Activated naive CD4-positive, alpha-beta T cell treated with anti-CD3 and anti-CD28 coated beads, Interleukin-2, amount 50 U/mL, for 72 hours (primary cell): Measurements from ENCODE around the gene SIL1. TPM values are rescaled to one million over a fixed set of nuclear protein-coding genes. Genes with fewer than 3 reads are reported as not detected.
"Not testable (repeated sequence)": the region's sequence is repeated elsewhere in the genome, so short reads cannot be mapped to it uniquely, and the experiment has no call there.

Source experiments
- ATAC-seq, 2 donors: fragments of 150-1000 bp; cut with Tn5 transposase; 2 replicates each; pipeline ENCODE4 v1.10.0; 2021; ENCODE audit warnings: mild to moderate bottlenecking in 2 of 2, moderate library complexity in 2 of 2
- DNase-seq, 2 donors: peaks; one replicate each; pipeline ENCODE4 v3.0.0; 2021 to 2022; ENCODE audit warnings: low spot score in 2 of 2
- H3K27ac Mint-ChIP-seq, 2 donors: one replicate each; pipeline ENCODE4 v1.8.0; 2022; ENCODE audit warnings: mild to moderate bottlenecking in 2 of 2, mixed read lengths in 2 of 2
- H3K36me3 Mint-ChIP-seq, 2 donors: one replicate each; pipeline ENCODE4 v1.8.0; 2022; ENCODE audit warnings: mixed read lengths in 2 of 2
- H3K9me3 Mint-ChIP-seq, 2 donors: one replicate each; pipeline ENCODE4 v1.8.0; 2022; ENCODE audit warnings: mixed read lengths in 2 of 2
- total RNA-seq, 2 donors: library from RNA; stranded (reverse); gene quantifications; one replicate each; pipeline ENCODE4 v1.2.3, GENCODE V29; 2022

SIL1 gene
- total RNA-seq, 2 donors from 2014 or later: 29.7 to 31.4 TPM

DNA sequence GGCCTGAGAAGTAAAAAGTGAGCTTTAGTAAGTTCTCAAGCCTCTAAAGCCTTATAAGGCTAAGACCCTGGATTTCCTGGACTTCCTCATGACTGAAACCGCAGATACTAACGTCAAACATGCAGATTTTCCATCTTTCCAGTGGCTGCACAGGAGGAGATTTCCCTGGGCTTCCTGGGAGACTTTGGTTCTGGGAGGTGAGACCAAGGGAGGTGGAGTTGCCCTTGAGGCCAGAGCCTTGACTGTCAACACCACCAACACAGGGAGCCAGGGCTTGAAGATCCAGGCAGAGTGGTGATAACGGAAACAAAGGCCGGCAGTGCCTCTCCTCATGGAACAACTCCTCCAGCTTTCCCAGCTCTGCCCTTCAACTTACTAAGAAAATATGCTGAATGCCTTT, 178.3 kb downstream of the SIL1 start:
- no peak for DNase-seq
- Mint-ChIP-seq H3K36me3 (peaks cover 9 to 17% of the 10 kb centered on the region in 2 donors), H3K9me3 (no peaks in the 10 kb centered on the region), H3K27ac (no peak overlapping the region)
- no peak for ATAC-seq

DNA sequence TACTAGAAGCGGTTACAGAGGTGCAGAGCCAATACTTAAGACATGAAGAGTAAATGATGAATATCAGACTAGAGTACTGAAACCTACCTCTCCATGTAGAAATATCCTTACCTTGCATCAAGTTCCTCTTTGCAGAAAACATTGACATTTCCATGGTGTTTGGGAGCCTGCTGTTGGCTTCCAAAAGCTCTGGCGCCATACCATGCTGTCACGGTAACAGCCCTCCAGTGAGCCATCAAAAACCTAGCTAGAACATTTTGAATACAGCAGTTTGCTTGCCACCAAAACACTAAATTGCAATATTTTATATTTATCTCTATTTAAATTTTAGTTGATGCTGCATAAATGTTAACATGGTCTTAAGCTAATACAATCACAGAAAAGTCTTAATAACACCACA, 179.0 kb downstream of the SIL1 start:
- DNase-seq: no peak
- ATAC-seq: no peak
- peaks cover 9 to 17% of the 10 kb centered on the region in 2 donors for H3K36me3 Mint-ChIP-seq

DNA sequence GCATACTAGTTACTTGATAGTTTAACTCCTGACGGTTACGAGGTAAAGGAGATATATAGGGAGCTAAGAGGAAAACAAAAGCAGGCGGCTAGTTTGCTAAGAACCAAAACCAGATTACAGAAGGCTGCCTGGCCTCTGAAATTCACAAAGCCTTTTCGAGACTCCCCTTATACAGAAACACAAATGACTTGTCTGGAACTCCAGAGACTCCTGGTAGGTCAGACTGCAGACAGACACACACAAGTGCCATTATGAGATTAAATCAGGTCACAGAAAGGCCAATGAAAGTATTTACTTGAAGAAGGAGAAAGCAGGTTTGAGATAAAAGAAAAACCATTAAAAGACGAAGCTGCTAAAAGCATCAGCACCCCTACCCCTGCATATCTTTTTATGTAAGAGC, 180.5 kb downstream of the SIL1 start:
- peaks cover 9 to 11% of the 10 kb centered on the region in 2 donors for H3K36me3 Mint-ChIP-seq
- no peak overlapping the region for H3K27ac Mint-ChIP-seq
- ATAC-seq: no peak
- H3K9me3 Mint-ChIP-seq: no peaks in the 10 kb centered on the region
- DNase-seq: no peak

More for the DNA sequence above, 179.0 kb downstream of the SIL1 start:
- H3K27ac Mint-ChIP-seq: no peak overlapping the region
- no peaks in the 10 kb centered on the region for H3K9me3 Mint-ChIP-seq

DNA sequence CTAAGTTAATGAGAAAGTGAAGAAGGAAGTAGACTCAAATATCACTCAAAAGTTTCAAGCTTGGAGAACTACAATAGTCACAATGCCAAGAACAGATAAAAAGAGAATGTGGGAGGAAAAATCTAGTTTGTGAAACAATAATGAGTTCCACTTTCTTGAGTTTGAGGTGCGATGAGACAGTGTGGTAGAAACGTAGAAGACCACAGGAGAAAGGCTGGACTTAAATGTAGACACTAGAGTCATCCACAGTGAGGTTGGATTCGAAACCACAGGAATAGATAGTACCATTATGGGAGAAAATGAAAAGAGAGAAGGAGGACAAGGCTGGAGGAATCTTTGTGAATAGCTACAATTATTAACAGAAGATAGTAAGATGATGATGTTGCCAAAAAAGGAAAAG, 182.0 kb downstream of the SIL1 start:
- Mint-ChIP-seq H3K36me3 (peaks cover 17 to 19% of the 10 kb centered on the region in 2 donors), H3K9me3 (peaks cover 0 to 4% of the 10 kb centered on the region in 2 donors), H3K27ac (peak overlapping the region in 1 of 2 donors; percentile 5)
- DNase-seq: no peak
- no peak for ATAC-seq

DNA sequence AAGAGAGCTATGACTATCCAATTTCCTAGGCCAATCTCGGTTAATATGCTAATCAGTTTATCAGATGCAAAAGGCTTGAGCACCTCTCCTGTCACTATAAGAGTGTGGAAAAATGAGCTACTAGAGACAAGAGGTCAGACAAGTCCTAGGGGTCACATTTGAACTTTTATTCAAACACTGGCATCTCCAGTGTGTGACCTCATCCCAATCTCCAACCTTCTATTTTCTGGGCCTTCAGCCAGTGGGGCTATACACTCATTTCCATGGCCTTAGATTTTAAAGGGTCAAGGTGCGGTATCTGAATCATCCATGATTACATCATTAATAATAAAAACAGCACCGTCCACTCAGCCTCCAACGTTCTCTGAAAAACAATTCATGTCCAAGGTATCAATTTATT, 183.4 kb downstream of the SIL1 start:
- Mint-ChIP-seq H3K9me3 (peaks cover 0 to 4% of the 10 kb centered on the region in 2 donors), H3K36me3 (peaks cover 11 to 14% of the 10 kb centered on the region in 2 donors), H3K27ac (no peak overlapping the region)
- no peak for DNase-seq
- no peak for ATAC-seq

DNA sequence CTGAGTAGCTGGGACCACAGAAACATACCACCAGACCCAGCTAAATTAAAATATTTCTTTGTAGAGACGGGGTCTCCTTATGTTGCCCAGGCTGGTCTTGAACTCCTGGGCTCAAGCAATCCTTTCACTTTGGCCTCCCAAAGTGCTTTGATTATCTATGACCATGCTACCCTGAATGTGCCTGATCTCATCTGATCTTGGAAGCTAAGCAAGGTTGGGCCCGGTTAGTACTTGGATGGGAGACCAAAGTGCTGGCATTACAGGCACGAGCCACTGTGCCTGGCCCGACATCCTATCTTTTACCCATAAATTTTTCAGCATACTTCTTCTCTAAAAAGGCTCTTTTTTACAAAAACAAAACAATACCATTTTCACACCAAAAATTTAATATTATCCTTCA, 186.0 kb downstream of the SIL1 start:
- peaks cover 9 to 14% of the 10 kb centered on the region in 2 donors for H3K36me3 Mint-ChIP-seq
- peaks cover 0 to 4% of the 10 kb centered on the region in 2 donors for H3K9me3 Mint-ChIP-seq
- no peak for DNase-seq
- peak overlapping the region in 1 of 2 donors; percentile 13 for H3K27ac Mint-ChIP-seq
- ATAC-seq: no peak

DNA sequence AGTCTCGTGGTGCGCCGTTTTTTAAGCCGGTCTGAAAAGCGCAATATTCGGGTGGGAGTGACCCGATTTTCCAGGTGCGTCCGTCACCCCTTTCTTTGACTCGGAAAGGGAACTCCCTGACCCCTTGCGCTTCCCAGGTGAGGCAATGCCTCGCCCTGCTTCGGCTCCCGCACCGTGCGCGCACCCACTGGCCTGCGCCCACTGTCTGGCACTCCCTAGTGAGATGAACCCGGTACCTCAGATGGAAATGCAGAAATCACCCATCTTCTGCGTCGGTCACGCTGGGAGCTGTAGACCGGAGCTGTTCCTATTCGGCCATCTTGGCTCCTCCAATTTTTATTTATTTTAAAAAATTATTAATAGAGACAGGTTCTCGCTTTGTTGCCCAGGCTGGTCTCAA, 187.0 kb downstream of the SIL1 start:
- not testable (repeated sequence) for DNase-seq, H3K9me3 Mint-ChIP-seq, ATAC-seq, H3K27ac Mint-ChIP-seq
- H3K36me3 Mint-ChIP-seq: peaks cover 9 to 12% of the 10 kb centered on the region in 2 donors

DNA sequence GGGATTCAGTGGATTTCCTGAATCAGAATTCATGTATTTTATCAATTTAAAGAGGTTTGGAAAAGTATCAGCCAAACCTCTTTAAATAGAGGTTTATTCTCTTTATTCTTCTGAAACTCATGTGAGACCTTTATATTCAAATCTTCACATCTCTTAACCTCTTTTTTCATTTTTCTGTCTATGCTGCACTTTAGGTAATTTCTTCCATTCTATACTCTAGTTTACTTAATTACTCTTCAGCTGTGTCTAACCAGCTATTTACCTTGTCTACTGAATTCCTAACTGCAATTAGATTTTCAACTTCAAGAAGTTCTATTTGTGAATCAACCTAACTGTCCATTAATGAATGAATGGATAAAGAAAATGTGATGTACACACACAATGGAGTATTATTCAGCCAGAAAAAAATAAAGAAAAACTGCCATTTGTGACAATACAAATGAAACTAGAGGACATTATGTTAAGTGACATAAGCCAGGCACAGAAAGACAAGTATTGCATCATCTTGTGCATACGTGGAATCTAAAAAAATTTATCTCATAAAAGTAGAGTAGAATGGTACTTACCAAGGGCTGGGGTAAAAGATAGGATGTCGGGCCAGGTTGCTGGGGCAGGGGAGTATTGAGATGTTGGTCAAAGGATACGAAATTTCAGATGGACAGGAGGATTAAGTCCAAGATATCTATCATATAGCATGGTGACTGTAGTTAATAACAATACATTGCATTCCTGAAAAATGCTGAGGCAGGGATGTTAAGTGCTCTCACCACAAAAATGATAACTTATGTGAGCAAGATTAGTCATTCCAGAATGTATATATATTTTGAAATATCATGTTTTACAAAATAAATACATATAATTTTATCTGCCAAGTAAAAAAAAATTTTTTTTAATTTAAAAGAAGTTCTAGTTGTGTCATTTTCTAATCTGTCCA, 193.5 kb downstream of the SIL1 start:
- Mint-ChIP-seq H3K27ac (no peak overlapping the region), H3K9me3 (no peaks in the 10 kb centered on the region), H3K36me3 (no peaks in the 10 kb centered on the region)
- ATAC-seq (no peak), DNase-seq (no peak)

DNA sequence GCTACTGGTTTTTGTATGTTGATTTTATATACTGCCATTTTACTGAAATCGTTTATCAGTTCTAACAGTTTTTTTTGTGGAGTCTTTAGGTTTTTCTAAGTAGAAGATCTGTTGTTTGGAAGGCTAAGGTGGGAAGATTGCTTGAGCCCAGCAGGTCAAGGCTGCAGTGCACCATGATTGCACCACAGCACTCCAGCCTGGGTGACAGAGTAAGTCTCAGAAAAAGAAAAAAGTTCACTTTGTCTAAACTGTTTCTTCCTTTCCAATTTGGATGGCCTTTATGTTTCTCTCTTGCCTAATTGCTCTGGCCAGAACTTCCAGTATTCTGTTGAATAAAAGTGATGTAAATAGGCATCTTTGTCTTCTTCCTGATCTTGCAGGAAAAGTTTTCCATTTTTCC, 198.5 kb downstream of the SIL1 start:
- ATAC-seq (no peak), DNase-seq (no peak)

DNA sequence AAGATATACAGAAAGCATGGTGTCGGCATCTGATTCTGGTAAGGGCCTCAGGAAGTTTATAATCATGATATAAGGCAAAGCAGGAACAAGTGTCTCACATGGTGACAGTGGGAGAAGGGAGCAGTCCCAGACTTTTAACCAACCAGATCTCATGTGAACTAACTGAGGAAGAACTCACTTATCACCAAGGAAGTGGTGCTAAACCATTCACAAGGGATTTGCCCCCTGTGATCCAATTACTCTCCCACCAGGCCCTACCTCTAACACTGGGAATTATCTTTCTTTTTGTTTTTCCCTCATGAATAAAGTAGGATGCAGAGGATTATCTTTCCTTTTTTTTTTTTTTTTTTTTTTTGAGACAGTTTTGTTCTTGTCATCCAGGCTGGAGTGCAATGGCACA, 199.6 kb downstream of the SIL1 start:
- Mint-ChIP-seq H3K9me3 (peaks cover 0 to 7% of the 10 kb centered on the region in 2 donors), H3K36me3 (peaks cover 16 to 18% of the 10 kb centered on the region in 2 donors), H3K27ac (no peak overlapping the region)
- ATAC-seq (no peak), DNase-seq (no peak)

More for the DNA sequence above, 198.5 kb downstream of the SIL1 start:
- H3K27ac Mint-ChIP-seq: no peak overlapping the region
- peaks cover 16 to 18% of the 10 kb centered on the region in 2 donors for H3K36me3 Mint-ChIP-seq
- peaks cover 0 to 7% of the 10 kb centered on the region in 2 donors for H3K9me3 Mint-ChIP-seq

DNA sequence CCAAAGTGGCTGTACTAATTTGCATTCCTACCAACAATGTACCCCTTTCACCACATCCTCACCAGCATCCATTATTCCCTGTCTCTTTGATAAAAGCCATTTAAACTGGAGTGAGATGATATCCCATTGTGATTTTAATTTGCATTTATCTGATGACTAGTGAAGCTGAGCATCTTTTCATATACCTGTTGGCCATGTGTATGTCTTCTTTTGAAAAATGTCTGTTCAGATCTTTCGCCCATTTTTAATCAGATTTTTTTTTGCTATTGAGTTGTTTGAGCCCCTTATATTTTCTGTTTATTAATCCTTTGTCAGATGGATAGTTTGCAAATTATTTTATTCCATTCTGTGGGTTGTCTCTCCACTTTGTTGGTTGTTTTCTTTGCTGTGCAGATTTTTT, 202.0 kb downstream of the SIL1 start:
- Mint-ChIP-seq H3K36me3 (peaks cover 16 to 18% of the 10 kb centered on the region in 2 donors), H3K27ac (no peak overlapping the region), H3K9me3 (peaks cover 0 to 7% of the 10 kb centered on the region in 2 donors)
- DNase-seq (no peak), ATAC-seq (no peak)

DNA sequence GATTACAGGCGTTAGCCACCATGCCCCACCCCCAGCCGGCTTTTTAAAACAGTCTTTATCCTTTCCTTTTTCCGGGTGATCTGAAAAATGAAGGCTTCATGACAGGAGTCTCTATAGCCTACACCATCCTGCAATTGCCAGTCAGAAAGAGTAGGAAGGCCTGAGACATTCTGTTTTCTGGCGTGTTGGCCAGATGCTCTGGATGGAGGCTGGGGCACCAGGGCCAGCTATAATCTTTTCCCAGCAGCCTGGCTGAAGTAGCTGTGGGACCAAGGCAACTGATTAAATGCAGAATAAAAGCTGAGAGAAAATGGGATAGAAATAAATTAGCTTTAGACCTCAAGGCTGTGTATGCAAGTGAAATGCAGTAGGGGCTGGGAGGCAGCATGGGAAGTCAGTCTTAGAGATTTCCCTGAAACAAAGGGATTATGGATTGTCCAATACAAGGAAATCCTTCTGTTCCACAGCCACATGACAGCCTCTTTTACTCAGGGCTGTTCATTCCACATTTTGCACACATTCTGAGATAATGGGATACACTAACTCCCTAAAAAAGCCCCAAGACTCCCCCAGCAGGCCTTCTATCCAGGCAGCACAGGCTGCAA, 207.1 kb downstream of the SIL1 start:
- H3K27ac Mint-ChIP-seq: no peak overlapping the region
- no peaks in the 10 kb centered on the region for H3K9me3 Mint-ChIP-seq

DNA sequence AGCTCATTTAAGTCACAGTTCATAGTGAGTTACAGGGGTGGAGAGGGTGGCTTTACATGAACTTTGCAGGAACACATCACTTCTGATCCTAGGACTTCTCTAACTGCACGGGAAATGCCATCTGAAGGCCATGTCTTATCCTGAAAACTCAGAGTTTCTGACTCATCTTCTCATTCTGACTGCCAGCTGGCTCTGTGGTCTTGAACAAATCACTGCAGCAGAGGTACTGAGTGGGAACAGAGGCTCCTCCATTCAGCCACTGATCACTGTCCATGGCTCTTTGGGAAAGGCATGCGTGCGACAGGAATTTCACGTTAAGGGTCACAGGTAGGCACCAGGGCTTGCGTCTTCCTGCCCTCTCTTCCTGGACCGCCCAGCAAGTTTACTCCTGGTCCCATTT, 208.4 kb downstream of the SIL1 start:
- H3K36me3 Mint-ChIP-seq: no peaks in the 10 kb centered on the region
- H3K9me3 Mint-ChIP-seq: no peaks in the 10 kb centered on the region
- H3K27ac Mint-ChIP-seq: no peak overlapping the region

More for the DNA sequence above, 207.1 kb downstream of the SIL1 start:
- ATAC-seq (no peak), DNase-seq (no peak)
- H3K36me3 Mint-ChIP-seq: peaks cover 2 to 5% of the 10 kb centered on the region in 2 donors

DNA sequence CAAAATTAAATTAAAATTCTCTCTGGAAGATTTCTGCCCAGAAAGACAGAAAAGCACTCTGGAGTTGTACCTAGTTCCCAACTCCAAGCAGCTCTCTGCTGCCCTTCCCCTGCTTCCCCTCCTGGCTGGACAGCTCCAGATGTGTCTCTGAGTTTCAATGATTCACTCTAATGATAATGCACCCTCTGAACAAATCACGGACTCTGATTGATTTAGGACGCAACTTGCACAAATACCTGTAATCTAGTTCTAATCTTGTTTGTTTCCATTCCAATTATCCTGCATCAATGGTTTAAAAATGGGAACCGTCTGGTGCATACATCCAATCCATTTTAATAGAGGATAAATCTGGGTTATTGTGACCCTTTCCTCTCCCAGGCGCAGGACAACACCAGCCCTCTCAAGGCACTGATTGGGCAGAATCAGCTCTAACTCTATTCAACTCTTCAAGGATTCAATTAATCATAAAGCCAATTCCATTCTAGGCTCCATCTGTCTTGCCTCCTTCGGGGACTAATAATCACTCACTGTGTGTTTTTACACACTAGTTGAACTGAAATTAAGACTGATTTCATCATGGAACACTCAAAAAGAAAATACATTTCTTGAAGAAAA, 211.9 kb downstream of the SIL1 start:
- ATAC-seq: no peak
- Mint-ChIP-seq H3K9me3 (no peaks in the 10 kb centered on the region), H3K36me3 (no peaks in the 10 kb centered on the region), H3K27ac (no peak overlapping the region)
- no peak for DNase-seq

More for the DNA sequence above, 208.4 kb downstream of the SIL1 start:
- ATAC-seq (no peak), DNase-seq (no peak)

DNA sequence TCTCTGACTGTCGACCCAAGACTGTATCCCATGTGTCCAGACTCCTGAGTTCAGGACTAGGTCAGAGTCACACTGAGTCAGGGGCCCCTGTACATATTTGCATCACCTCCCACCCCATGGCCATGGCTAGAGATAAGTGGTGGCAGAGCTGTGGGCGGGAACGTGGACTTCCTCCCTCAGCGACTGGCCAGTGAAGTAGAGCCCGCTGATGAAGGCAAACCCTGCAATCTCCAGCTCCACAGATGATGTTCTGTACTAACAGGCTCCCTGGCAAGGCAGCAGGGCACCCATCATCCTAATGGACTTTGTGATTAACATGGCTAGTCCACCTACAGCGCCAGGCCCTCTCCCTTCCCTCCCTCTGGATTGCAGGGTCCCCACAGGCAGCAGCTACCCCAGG, 212.5 kb downstream of the SIL1 start:
- H3K27ac Mint-ChIP-seq: peak overlapping the region in 1 of 2 donors; percentile 55

DNA sequence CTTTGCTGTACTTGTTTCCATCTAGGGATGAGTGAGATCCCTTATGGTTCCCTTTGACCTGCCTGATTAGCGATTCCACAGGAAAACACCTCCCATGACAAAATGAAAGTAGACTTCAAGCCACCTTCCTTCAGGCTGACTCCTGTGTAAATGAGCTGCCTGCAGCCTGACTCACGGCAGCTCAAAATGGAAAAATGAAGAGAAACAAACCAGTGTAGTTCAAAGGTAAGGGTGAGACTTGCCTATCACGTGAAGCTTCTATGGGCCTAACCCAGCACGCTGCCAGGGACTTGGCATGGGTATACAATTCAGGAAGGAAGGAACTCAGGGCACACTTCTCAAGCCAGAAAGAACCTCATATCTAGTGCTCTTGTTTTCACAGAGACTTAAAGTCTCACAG, 212.9 kb downstream of the SIL1 start:
- peak overlapping the region; percentile 24 to 55 for H3K27ac Mint-ChIP-seq
- ATAC-seq (no peak), DNase-seq (no peak)
- no peaks in the 10 kb centered on the region for H3K36me3 Mint-ChIP-seq
- H3K9me3 Mint-ChIP-seq: no peaks in the 10 kb centered on the region

More for the DNA sequence above, 212.5 kb downstream of the SIL1 start:
- ATAC-seq: no peak
- Mint-ChIP-seq H3K9me3 (no peaks in the 10 kb centered on the region), H3K36me3 (no peaks in the 10 kb centered on the region)
- no peak for DNase-seq

DNA sequence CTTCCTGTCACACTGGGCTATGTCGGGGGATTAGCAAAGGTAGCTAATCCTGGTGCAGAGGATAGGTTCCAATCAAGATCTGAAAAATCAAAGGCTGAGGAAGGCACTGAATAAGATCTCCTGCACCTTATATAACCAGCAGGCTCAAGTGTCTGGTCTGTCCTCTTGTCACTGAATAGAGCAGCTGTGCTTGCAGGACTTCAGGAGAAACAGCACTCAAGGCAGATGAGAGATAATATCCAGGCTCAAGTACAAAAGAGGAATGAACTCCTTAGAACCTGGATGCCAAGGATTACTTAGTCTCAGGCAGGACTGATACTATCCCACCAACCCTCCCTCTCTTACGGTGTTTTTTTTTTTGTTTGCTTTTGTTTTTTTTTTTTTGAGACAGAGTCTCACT, 214.2 kb downstream of the SIL1 start:
- no peaks in the 10 kb centered on the region for H3K9me3 Mint-ChIP-seq
- DNase-seq (no peak), ATAC-seq (no peak)
- no peak overlapping the region for H3K27ac Mint-ChIP-seq
- no peaks in the 10 kb centered on the region for H3K36me3 Mint-ChIP-seq
